H9 (cell line): ENCODE data around the gene BPIFB3. TPM values are rescaled to one million over a fixed set of nuclear protein-coding genes. Genes with fewer than 3 reads are reported as not detected.
A peak's percentile ranks its signal among the peaks of the same experiment; 100 is the strongest.

Source experiments
- DNase-seq: peaks from one replicate; pipeline ENCODE4 v3.0.0-alpha.2; 2017
- H2AFZ ChIP-seq: one replicate; pipeline ENCODE4 v1.6.1; 2013; ENCODE audit warnings: mild to moderate bottlenecking, low read length, control low read depth, moderate library complexity
- H2AK5ac ChIP-seq: 2 replicates; pipeline ENCODE4 v1.6.1; 2013; ENCODE audit warnings: low read length, control low read depth, mixed read lengths; ENCODE audit not compliant: insufficient read length
- H2BK120ac ChIP-seq: one replicate; pipeline ENCODE4 v1.6.1; 2013; ENCODE audit warnings: low read depth, mild to moderate bottlenecking, low read length, control low read depth, inconsistent platforms; ENCODE audit not compliant: poor library complexity, severe bottlenecking
- H2BK12ac ChIP-seq: 2 replicates; pipeline ENCODE4 v1.6.1; 2013; ENCODE audit warnings: low read length, control low read depth, mixed read lengths, low read depth; ENCODE audit not compliant: insufficient read length
- H2BK15ac ChIP-seq: 2 replicates; pipeline ENCODE4 v1.6.1; 2013; ENCODE audit warnings: low read depth, low read length, control low read depth
- H2BK20ac ChIP-seq: one replicate; pipeline ENCODE4 v1.6.1; 2013; ENCODE audit warnings: low read depth, mild to moderate bottlenecking, low read length, control low read depth, inconsistent platforms; ENCODE audit not compliant: poor library complexity, severe bottlenecking
- H2BK5ac ChIP-seq: 2 replicates; pipeline ENCODE4 v1.6.1; 2013; ENCODE audit warnings: low read length, control low read depth, mixed read lengths; ENCODE audit not compliant: insufficient read length
- H3K14ac ChIP-seq: 2 replicates; pipeline ENCODE4 v1.6.1; 2013; ENCODE audit warnings: low read length, control low read depth; ENCODE audit not compliant: insufficient read depth
- H3K18ac ChIP-seq: 2 replicates; pipeline ENCODE4 v1.6.1; 2013; ENCODE audit warnings: low read depth, mild to moderate bottlenecking, mixed read lengths, low read length, control low read depth; ENCODE audit not compliant: insufficient read length
- H3K23ac ChIP-seq: 2 replicates; pipeline ENCODE4 v1.6.1; 2013; ENCODE audit warnings: low read length, control low read depth, mixed read lengths, low read depth; ENCODE audit not compliant: insufficient read length
- H3K23me2 ChIP-seq: 2 replicates; pipeline ENCODE4 v1.6.1; 2013; ENCODE audit warnings: low read depth, mild to moderate bottlenecking, mixed read lengths, low read length, control low read depth; ENCODE audit not compliant: insufficient read length, poor library complexity, severe bottlenecking
- H3K27ac ChIP-seq: 2 replicates; pipeline ENCODE4 v1.5.1; 2013; ENCODE audit warnings: low read length, control low read depth, mixed read lengths, low read depth; ENCODE audit not compliant: insufficient read length
- H3K27me3 ChIP-seq: 2 replicates; pipeline ENCODE4 v1.6.1; 2013; ENCODE audit warnings: low read length, control low read depth, inconsistent platforms; ENCODE audit not compliant: insufficient read depth
- H3K4ac ChIP-seq: 2 replicates; pipeline ENCODE4 v1.6.1; 2013; ENCODE audit warnings: low read depth, mild to moderate bottlenecking, control low read depth, inconsistent platforms, low read length, moderate library complexity
- H3K4me1 ChIP-seq: 2 replicates; pipeline ENCODE4 v1.6.1; 2013; ENCODE audit warnings: low read length, control low read depth, inconsistent platforms; ENCODE audit not compliant: insufficient read depth
- H3K4me2 ChIP-seq: 2 replicates; pipeline ENCODE4 v1.6.1; 2013; ENCODE audit warnings: low read length, control low read depth, mixed read lengths; ENCODE audit not compliant: insufficient read length, insufficient read depth
- H3K56ac ChIP-seq: 2 replicates; pipeline ENCODE4 v1.6.1; 2013; ENCODE audit warnings: low read depth, mild to moderate bottlenecking, mixed read lengths, low read length, control low read depth; ENCODE audit not compliant: insufficient read length
- H3K79me1 ChIP-seq: 2 replicates; pipeline ENCODE4 v1.6.1; 2013; ENCODE audit warnings: low read depth, mild to moderate bottlenecking, moderate library complexity, low read length, control low read depth, inconsistent platforms; ENCODE audit not compliant: insufficient read depth, poor library complexity, severe bottlenecking
- H3K79me2 ChIP-seq: 2 replicates; pipeline ENCODE4 v1.6.1; 2013; ENCODE audit warnings: low read length, control low read depth, inconsistent platforms; ENCODE audit not compliant: insufficient read depth
- H3K9ac ChIP-seq: 2 replicates; pipeline ENCODE4 v1.6.1; 2013; ENCODE audit warnings: low read length, control low read depth, mixed read lengths; ENCODE audit not compliant: insufficient read length; ENCODE audit errors: extremely low read depth
- H3K9me3 ChIP-seq: one replicate; pipeline ENCODE4 v1.6.1; 2013; ENCODE audit warnings: low read depth, low read length, inconsistent platforms; ENCODE audit not compliant: control insufficient read depth
- H3T11ph ChIP-seq: one replicate; pipeline ENCODE4 v1.6.1; 2013; ENCODE audit warnings: mild to moderate bottlenecking, low read length, control low read depth, inconsistent platforms
- H4K20me1 ChIP-seq: one replicate; pipeline ENCODE4 v1.6.1; 2013; ENCODE audit not compliant: control insufficient read depth, insufficient read length, insufficient read depth
- H4K5ac ChIP-seq: 2 replicates; pipeline ENCODE4 v1.6.1; 2013; ENCODE audit warnings: low read depth, mild to moderate bottlenecking, mixed read lengths, low read length, control low read depth; ENCODE audit not compliant: insufficient read length
- H4K8ac ChIP-seq: replicated peaks from 2 replicates; pipeline ENCODE4 v1.6.1; 2013; ENCODE audit warnings: low read length, control low read depth, mixed read lengths, low read depth; ENCODE audit not compliant: insufficient read length
- H4K91ac ChIP-seq: 2 replicates; pipeline ENCODE4 v1.6.1; 2013; ENCODE audit warnings: low read depth, mild to moderate bottlenecking, moderate library complexity, mixed read lengths, low read length, control low read depth; ENCODE audit not compliant: insufficient read length
- H3K27ac Mint-ChIP-seq, 3 experiments: 2 replicates in 2 of 3; 3 replicates in 1 of 3; pipeline ENCODE4 v1.8.0; 2020 to 2021; ENCODE audit warnings: mixed read lengths in 3 of 3, mild to moderate bottlenecking in 1 of 3, moderate library complexity in 1 of 3
- H3K27me3 Mint-ChIP-seq: 2 replicates; pipeline ENCODE4 v1.8.0; 2021; ENCODE audit warnings: low read depth, mild to moderate bottlenecking, moderate library complexity, mixed read lengths
- H3K36me3 Mint-ChIP-seq, 3 experiments: 2 replicates in 2 of 3; 3 replicates in 1 of 3; pipeline ENCODE4 v1.8.0; 2020 to 2021; ENCODE audit warnings: low read depth in 3 of 3, mixed read lengths in 3 of 3; ENCODE audit not compliant: insufficient read depth in 1 of 3
- H3K4me1 Mint-ChIP-seq, 2 experiments: 2 replicates each; pipeline ENCODE4 v1.8.0; 2020; ENCODE audit warnings: mixed read lengths in 2 of 2
- H3K4me3 Mint-ChIP-seq, 2 experiments: 2 replicates in 1 of 2; 3 replicates in 1 of 2; pipeline ENCODE4 v1.8.0; 2020 to 2021; ENCODE audit warnings: mild to moderate bottlenecking in 2 of 2, mixed read lengths in 2 of 2, moderate library complexity in 1 of 2
- H3K9me3 Mint-ChIP-seq, 2 experiments: 2 replicates in 1 of 2; 3 replicates in 1 of 2; pipeline ENCODE4 v1.8.0; 2020; ENCODE audit warnings: mild to moderate bottlenecking in 2 of 2, mixed read lengths in 2 of 2, moderate library complexity in 1 of 2
- WGBS: extraction: QIAGEN DNeasy Blood & Tissue Kit; methylation state at CpG from one replicate; pipeline ENCODE4 v1.1.7; 2013; ENCODE audit warnings: missing lambda C conversion rate, low lambda C conversion rate, mixed read lengths; ENCODE audit not compliant: insufficient read length; ENCODE audit errors: extremely low coverage; 5-methylcytosine and 5-hydroxymethylcytosine counted together
- total RNA-seq: library from RNA; stranded (reverse); gene quantifications from 2 replicates; pipeline ENCODE4 v1.2.1, GENCODE V29; 2021
- TF ChIP-seq, protein P1 (sequence below): fragments of 200-600 bp; sonication (generic); conservative IDR thresholded peaks from 3 replicates; pipeline ENCODE4 v1.8.0; 2021; ENCODE audit warnings: antibody characterized with exemption, mild to moderate bottlenecking

BPIFB3 gene
- total RNA-seq, 1 experiment from 2014 or later = not detected

DNA sequence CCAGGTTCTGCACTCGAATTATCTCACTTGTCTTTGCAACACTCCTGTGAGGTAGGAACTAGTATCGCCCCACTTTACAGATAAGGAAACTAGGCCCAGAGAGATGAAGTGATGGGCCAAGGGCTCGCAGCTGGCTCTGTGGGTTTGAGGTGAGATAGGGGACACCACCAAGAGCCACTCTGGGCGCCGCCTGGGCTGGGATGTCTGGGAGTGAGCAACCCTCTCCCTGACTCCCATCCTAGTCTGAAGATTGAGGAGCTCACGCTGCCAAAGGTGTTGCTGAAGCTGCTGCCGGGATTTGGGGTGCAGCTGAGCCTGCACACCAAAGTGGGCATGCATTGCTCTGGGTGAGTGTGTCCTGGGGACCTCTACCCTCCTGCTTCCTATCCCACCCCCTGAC is 5.4 kb downstream of the BPIFB3 start:
- no peak overlapping the region for H3K18ac ChIP-seq
- H3T11ph ChIP-seq = no peak overlapping the region
- no peak overlapping the region for H2BK15ac ChIP-seq
- Mint-ChIP-seq H3K9me3 (no peaks in the 10 kb centered on the region), H3K27me3 (peaks cover 4% of the 10 kb centered on the region; the same call in 1 of the 2 replicates), H3K36me3 (no peaks in the 10 kb centered on the region), H3K4me1 (no peaks in the 10 kb centered on the region), H3K4me3 (no peak overlapping the region), H3K27ac (peak overlapping the region in 1 of 3 experiments; percentile 25; a peak in 1 of 7 replicates)
- no peaks in the 10 kb centered on the region for H3K9me3 ChIP-seq
- no peak overlapping the region for H4K5ac ChIP-seq
- H3K56ac ChIP-seq = no peak overlapping the region
- H3K27ac ChIP-seq = no peak overlapping the region
- H4K20me1 ChIP-seq = no peaks in the 10 kb centered on the region
- H4K91ac ChIP-seq = no peak overlapping the region
- no peak overlapping the region for H2BK5ac ChIP-seq
- no peak overlapping the region for H3K23ac ChIP-seq
- no peak overlapping the region for H3K9ac ChIP-seq
- H3K27me3 ChIP-seq = no peaks in the 10 kb centered on the region
- H2BK120ac ChIP-seq = no peak overlapping the region
- WGBS = no CpG with 5 or more reads among the region's 7 CpGs
- no peak overlapping the region for H3K14ac ChIP-seq
- no peak for DNase-seq
- H3K4me2 ChIP-seq = no peak overlapping the region
- TF ChIP-seq, protein P1, sequence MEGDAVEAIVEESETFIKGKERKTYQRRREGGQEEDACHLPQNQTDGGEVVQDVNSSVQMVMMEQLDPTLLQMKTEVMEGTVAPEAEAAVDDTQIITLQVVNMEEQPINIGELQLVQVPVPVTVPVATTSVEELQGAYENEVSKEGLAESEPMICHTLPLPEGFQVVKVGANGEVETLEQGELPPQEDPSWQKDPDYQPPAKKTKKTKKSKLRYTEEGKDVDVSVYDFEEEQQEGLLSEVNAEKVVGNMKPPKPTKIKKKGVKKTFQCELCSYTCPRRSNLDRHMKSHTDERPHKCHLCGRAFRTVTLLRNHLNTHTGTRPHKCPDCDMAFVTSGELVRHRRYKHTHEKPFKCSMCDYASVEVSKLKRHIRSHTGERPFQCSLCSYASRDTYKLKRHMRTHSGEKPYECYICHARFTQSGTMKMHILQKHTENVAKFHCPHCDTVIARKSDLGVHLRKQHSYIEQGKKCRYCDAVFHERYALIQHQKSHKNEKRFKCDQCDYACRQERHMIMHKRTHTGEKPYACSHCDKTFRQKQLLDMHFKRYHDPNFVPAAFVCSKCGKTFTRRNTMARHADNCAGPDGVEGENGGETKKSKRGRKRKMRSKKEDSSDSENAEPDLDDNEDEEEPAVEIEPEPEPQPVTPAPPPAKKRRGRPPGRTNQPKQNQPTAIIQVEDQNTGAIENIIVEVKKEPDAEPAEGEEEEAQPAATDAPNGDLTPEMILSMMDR = no peak
- no peak overlapping the region for H2AK5ac ChIP-seq
- no peaks in the 10 kb centered on the region for H3K4me1 ChIP-seq
- H2BK20ac ChIP-seq = no peak overlapping the region
- H3K23me2 ChIP-seq = no peaks in the 10 kb centered on the region
- H3K4ac ChIP-seq = no peak overlapping the region
- H4K8ac ChIP-seq = no peak overlapping the region
- no peak overlapping the region for H2AFZ ChIP-seq
- no peak overlapping the region for H2BK12ac ChIP-seq
- H3K79me2 ChIP-seq = no peaks in the 10 kb centered on the region
- no peaks in the 10 kb centered on the region for H3K79me1 ChIP-seq
